CD4-positive, alpha-beta T cell treated with Interleukin-10 for 1 hour (primary cell): Measurements from ENCODE around the gene ENOPH1.
"Not testable (repeated sequence)": the region's sequence is repeated elsewhere in the genome, so short reads cannot be mapped to it uniquely, and the experiment has no call there.

ENCODE experiments used
- DNase-seq: peaks from one replicate; pipeline ENCODE4 v3.0.0-alpha.2; 2020

Gene ENOPH1

GRCh38 chr4:82430193-82430963 is at the start of gene ENOPH1, which contains the start of gene HNRNPDL:
Gene ENOPH1 (plus strand): TSS chr4:82430590. CDS start chr4:82430830, 240 bp downstream.
Gene HNRNPDL (minus strand): TSS chr4:82430462. CDS start chr4:82429690, 772 bp downstream.
- peak; percentile 95 for DNase-seq

GRCh38 chr4:82380831-82381230 is 49.6 kb upstream of the ENOPH1 start:
- no peak for DNase-seq

DNA sequence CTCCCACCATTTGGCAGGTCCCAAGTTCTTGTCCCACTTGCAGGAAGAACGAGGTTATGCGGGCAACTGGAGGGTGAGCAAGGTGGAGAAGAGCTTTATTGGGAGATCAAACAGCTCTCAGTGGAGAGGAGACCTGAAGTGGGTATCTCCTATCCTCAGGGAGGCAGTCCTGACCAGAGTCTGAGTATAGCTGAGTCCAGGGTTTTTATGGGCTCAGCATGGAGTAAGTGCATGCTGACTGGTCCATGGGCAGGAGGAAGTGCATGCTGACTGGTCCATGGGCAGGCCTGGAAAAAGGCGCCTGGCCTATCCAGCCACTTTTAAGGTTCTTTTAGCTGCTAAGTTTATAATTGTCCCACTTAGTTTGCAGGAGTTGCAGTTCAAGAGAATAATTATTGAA is 49.2 kb upstream of the ENOPH1 start:
- no peak for DNase-seq

DNA sequence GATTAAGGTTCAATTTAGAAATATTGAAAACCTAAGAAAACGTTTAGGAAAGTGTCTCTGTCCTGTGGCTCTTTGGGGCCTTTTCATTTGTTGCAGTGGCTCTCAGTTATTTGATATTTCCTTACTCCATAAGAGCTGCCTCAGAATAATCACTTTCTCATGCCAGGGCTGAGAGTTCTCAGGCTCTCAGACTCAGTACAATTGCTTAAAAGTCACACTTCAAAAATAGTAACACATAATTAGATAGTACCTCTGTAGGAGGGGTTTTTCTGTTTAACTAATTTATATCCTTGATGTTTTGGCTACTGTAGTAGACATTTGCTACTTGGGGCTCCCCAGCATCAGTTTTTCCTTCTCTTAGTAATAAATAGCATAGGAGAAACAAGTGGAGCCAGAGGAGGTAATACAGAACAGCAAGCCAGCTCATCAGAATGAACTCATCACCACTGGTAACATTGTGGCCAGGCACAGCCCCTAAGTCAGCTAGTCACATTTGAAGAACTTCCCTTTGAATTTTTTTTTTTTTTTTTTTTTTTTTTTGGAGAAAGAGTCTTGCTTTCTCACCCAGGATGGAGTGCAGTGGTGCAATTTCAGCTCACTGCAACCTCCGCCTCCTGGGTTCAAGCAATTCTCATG is 48.6 kb upstream of the ENOPH1 start:
- DNase-seq = no peak

GRCh38 chr4:82382751-82383150 is 47.6 kb upstream of the ENOPH1 start:
- DNase-seq = no peak

- not testable (repeated sequence) for DNase-seq
These were observed 44.1 kb upstream of the ENOPH1 start for GRCh38 chr4:82386312-82386711.

DNA sequence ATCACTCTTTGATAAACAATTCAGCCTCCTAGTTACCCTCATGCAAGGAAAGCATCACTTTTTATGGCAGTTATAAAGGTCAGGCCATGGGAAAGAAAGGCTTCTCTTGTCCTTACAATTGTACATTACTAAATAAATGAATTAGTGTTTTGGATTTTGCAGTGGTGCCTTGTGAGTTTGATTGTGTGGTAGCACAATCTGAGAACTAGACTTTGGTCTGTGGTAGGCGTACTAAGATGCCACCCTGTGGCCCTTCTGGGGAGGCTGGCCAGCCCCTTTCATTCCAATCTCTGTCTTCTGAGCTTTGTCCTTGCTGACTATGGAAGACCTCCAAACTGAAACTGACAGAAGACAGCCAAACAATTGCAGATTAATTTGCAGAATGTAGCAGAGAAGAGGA is 42.0 kb upstream of the ENOPH1 start:
- DNase-seq = no peak

GRCh38 chr4:82390061-82390460 is 40.3 kb upstream of the ENOPH1 start:
- not testable (repeated sequence) for DNase-seq

GRCh38 chr4:82394896-82395295 is 35.5 kb upstream of the ENOPH1 start:
- DNase-seq = no peak

- DNase-seq = no peak
These were observed 32.9 kb upstream of the ENOPH1 start for GRCh38 chr4:82397527-82397926.

DNA sequence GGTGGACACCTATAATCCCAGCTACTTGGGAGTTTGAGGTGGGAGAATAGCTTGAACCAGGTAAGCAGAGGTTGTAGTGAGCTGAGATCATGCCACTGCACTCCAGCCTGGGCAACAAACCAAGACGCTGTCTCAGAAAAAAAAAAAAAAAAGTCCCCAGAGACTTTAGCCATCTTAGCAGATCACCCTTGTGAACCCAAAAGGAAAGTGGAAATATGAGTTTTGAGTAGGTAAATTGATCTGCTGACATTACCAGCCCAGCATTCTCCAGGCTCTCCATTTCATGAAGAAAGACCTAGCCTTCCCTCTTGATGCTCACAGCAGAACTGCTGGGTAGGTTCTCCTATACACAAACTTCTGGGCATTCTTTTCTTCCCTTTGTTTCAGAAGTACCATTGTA is 32.1 kb upstream of the ENOPH1 start:
- no peak for DNase-seq

GRCh38 chr4:82401600-82401999 is 28.8 kb upstream of the ENOPH1 start:
- no peak for DNase-seq

GRCh38 chr4:82402196-82402775 is 28.1 kb upstream of the ENOPH1 start:
- no peak for DNase-seq

DNA sequence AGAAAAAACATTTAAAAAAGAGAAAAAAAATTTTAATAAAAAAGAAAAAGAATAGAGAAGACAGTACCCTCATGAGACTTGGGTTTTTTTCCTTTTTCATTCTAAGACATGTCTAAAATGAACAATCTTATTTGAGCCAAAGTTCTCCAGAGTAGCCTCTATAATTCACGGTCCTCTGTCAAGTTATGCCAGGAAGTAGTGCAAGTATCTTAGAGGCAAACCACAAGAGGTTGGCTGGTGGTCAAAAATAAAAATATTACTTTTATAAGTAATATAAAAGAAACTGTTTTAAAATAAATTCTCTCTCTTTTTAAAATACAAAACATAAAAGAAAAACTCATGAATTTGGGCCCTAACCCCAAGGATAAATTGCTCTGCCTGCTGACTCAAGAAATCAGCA is 26.7 kb upstream of the ENOPH1 start:
- no peak for DNase-seq

GRCh38 chr4:82415061-82415460 is 15.3 kb upstream of the ENOPH1 start:
- not testable (repeated sequence) for DNase-seq

GRCh38 chr4:82415922-82416365 is 14.4 kb upstream of the ENOPH1 start:
- DNase-seq = no peak

- no peak for DNase-seq
These were observed 10.9 kb upstream of the ENOPH1 start for GRCh38 chr4:82419451-82419850.

- DNase-seq = no peak
These were observed 8.4 kb upstream of the ENOPH1 start for GRCh38 chr4:82421796-82422560.

- no peak for DNase-seq
These were observed 7.8 kb upstream of the ENOPH1 start for GRCh38 chr4:82422616-82423015.

GRCh38 chr4:82423245-82424054 is 6.9 kb upstream of the ENOPH1 start:
- no peak for DNase-seq

- no peak for DNase-seq
These were observed 4.9 kb upstream of the ENOPH1 start for GRCh38 chr4:82425478-82425877.

GRCh38 chr4:82428526-82428968 is 1.8 kb upstream of the ENOPH1 start:
- DNase-seq = no peak
